CD14-positive monocyte (primary cell): ENCODE measurements around the gene MAVS. TPM values are rescaled to one million over a fixed set of nuclear protein-coding genes. Genes with fewer than 3 reads are reported as not detected.
A peak's percentile ranks its signal among the peaks of the same experiment; 100 is the strongest.

Source experiments
- DNase-seq, 3 donors: peaks; one replicate each; pipeline ENCODE4 v3.0.0-alpha.2; 2011 to 2022
- H2AFZ ChIP-seq: 2 replicates; pipeline ENCODE4 v1.6.0; 2012; ENCODE audit warnings: mild to moderate bottlenecking, low read depth, low read length, inconsistent platforms; ENCODE audit not compliant: insufficient read depth, poor library complexity, severe bottlenecking
- H3K27ac ChIP-seq, 2 donors: 1 replicate in 1 of 2; 2 replicates in 1 of 2; pipeline ENCODE4 v1.5.1; 2012 to 2013; ENCODE audit warnings: low read length in 2 of 2, control low read depth in 1 of 2, inconsistent platforms in 1 of 2, low read depth in 1 of 2, mild to moderate bottlenecking in 1 of 2
- H3K27me3 ChIP-seq, 2 donors: one replicate each; pipeline versions ENCODE4 v1.6.0 to v1.6.1; 2011 to 2013; ENCODE audit warnings: low read length in 2 of 2; ENCODE audit not compliant: control insufficient read depth in 2 of 2, insufficient read depth in 2 of 2
- H3K36me3 ChIP-seq, 2 donors: replicated peaks in 1 of 2; 1 replicate in 1 of 2; 2 replicates in 1 of 2; pipeline versions ENCODE4 v1.5.1 to v1.6.1; 2012 to 2013; ENCODE audit warnings: low read length in 2 of 2, control low read depth in 1 of 2, inconsistent platforms in 1 of 2, mild to moderate bottlenecking in 1 of 2; ENCODE audit not compliant: insufficient read depth in 2 of 2, control insufficient read depth in 1 of 2
- H3K4me1 ChIP-seq, 2 donors: 1 replicate in 1 of 2; 2 replicates in 1 of 2; pipeline versions ENCODE4 v1.5.1 to v1.6.1; 2012 to 2013; ENCODE audit warnings: low read length in 2 of 2, control low read depth in 1 of 2, inconsistent platforms in 1 of 2, mild to moderate bottlenecking in 1 of 2, moderate library complexity in 1 of 2; ENCODE audit not compliant: insufficient read depth in 2 of 2, control insufficient read depth in 1 of 2
- H3K4me2 ChIP-seq: replicated peaks from 2 replicates; pipeline ENCODE3; 2012; ENCODE audit warnings: low read length, moderate library complexity, mild to moderate bottlenecking; ENCODE audit not compliant: poor library complexity, severe bottlenecking; ENCODE audit errors: extremely low read depth
- H3K4me3 ChIP-seq, 3 experiments: fragments of 200-600 bp in 1 of 3; sonication (generic) in 1 of 3; replicated peaks in 1 of 3; 1 replicate in 2 of 3; 2 replicates in 1 of 3; pipeline ENCODE4 v1.5.1; 2011 to 2013; ENCODE audit warnings: low read length in 3 of 3, mild to moderate bottlenecking in 3 of 3, control low read depth in 2 of 3, low read depth in 2 of 3, inconsistent platforms in 1 of 3, moderate library complexity in 1 of 3
- H3K79me2 ChIP-seq: 2 replicates; pipeline ENCODE4 v1.6.0; 2012; ENCODE audit warnings: mild to moderate bottlenecking, control low read depth, inconsistent platforms, low read length, moderate library complexity; ENCODE audit not compliant: insufficient read depth
- H3K9ac ChIP-seq: 2 replicates; pipeline ENCODE4 v1.6.0; 2017; ENCODE audit warnings: low read length, mild to moderate bottlenecking; ENCODE audit not compliant: insufficient read depth, poor library complexity, severe bottlenecking
- H3K9me3 ChIP-seq, 2 donors: replicated peaks in 1 of 2; 1 replicate in 1 of 2; 2 replicates in 1 of 2; pipeline versions ENCODE4 v1.5.1 to v1.6.1; 2012 to 2013; ENCODE audit warnings: low read length in 2 of 2, control low read depth in 1 of 2; ENCODE audit not compliant: control insufficient read depth in 1 of 2, insufficient read depth in 1 of 2
- H4K20me1 ChIP-seq: 2 replicates; pipeline ENCODE4 v1.6.0; 2012; ENCODE audit warnings: mild to moderate bottlenecking, low read length, control low read depth, moderate library complexity; ENCODE audit not compliant: insufficient read depth
- H3K27ac Mint-ChIP-seq, 7 donors: one replicate each; pipeline ENCODE4 v1.8.0; 2020; ENCODE audit warnings: mild to moderate bottlenecking in 7 of 7, mixed read lengths in 7 of 7, moderate library complexity in 6 of 7, inconsistent platforms in 2 of 7
- H3K27me3 Mint-ChIP-seq, 3 donors: one replicate each; pipeline ENCODE4 v1.8.0; 2021 to 2022; ENCODE audit warnings: low read depth in 3 of 3, mild to moderate bottlenecking in 3 of 3, mixed read lengths in 3 of 3, moderate library complexity in 3 of 3, inconsistent platforms in 1 of 3
- H3K36me3 Mint-ChIP-seq, 2 donors: one replicate each; pipeline ENCODE4 v1.8.0; 2020; ENCODE audit warnings: mixed read lengths in 2 of 2, inconsistent platforms in 1 of 2, mild to moderate bottlenecking in 1 of 2
- H3K4me1 Mint-ChIP-seq: one replicate; pipeline ENCODE4 v1.8.0; 2020; ENCODE audit warnings: mild to moderate bottlenecking, mixed read lengths
- H3K4me3 Mint-ChIP-seq, 2 donors: one replicate each; pipeline ENCODE4 v1.8.0; 2020; ENCODE audit warnings: mild to moderate bottlenecking in 2 of 2, mixed read lengths in 2 of 2, moderate library complexity in 1 of 2
- H3K9me3 Mint-ChIP-seq, 7 donors: one replicate each; pipeline ENCODE4 v1.8.0; 2020 to 2022; ENCODE audit warnings: mixed read lengths in 7 of 7, mild to moderate bottlenecking in 6 of 7, moderate library complexity in 6 of 7, inconsistent platforms in 2 of 7
- WGBS: methylation state at CpG from one replicate; pipeline ENCODE4 v1.1.5; 2013; ENCODE audit warnings: missing lambda C conversion rate; ENCODE audit not compliant: insufficient coverage; 5-methylcytosine and 5-hydroxymethylcytosine counted together
- intact Hi-C, 2 donors: fragments of 100-400 bp; cut with micrococcal nuclease; formaldehyde crosslinking; loops; one replicate each; pipeline versions ENCODE4 v1.15.0 to v1.15.1; 2023
- polyA plus RNA-seq, 3 donors: library from polyadenylated mRNA; depleted of rRNA in 1 of 3; unstranded in 2 of 3; stranded (reverse) in 1 of 3; fragments of 300-500 nt in 2 of 3; fragments of >200 nt in 1 of 3; fragmentation: Illumina TruSeq in 2 of 3; gene quantifications; 1 replicate in 2 of 3; 2 replicates in 1 of 3; pipeline ENCODE4 v1.2.3, GENCODE V29; 2012 to 2021
- TF ChIP-seq, protein P1 (sequence below): fragments of 200-600 bp; IDR thresholded peaks from one replicate; pipeline ENCODE4 v1.8.0; 2022; ENCODE audit warnings: antibody characterized with exemption, mild to moderate bottlenecking

MAVS gene
- polyA plus RNA-seq, 3 donors: 1.8 to 16.6 (median 3.2) TPM

DNA sequence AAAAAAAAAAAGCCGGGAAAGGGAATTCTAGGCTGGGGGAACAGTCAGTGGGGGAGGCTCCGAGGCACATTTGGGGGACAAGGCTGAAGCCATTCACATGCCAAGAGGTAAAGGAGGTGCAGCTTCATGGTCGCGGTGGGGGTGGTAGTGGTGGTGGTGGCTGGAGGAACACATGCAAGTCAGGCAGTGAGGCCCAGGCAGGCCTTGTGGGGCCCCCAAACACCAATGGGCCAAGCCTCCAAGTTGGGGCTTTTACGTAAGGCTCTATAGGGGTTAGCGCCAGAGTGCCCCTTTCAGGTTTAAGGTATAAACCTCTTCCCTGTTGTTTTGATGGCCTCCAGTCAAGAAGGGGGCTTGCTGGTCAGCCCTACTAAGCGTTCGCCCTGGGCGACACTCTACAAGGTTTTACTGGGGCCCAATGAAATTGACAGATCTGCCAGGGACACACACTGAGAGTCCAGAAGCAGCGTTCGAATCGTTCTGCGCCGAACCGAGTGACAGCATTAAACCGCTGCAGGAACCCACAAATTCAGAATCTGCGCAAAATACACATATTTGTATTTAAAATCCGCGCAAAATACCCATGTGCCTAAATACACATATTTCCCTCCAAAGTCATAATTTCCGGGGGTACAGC, 27.1 kb upstream of the MAVS start:
- Histone ChIP-seq H3K4me2 (peak overlapping the region; percentile 77), H2AFZ (peak overlapping the region; percentile 88), H4K20me1 (no peaks in the 10 kb centered on the region), H3K4me3 (peak overlapping the region; percentile 69 to 96 (median 87)), H3K4me1 (peaks cover 18 to 30% of the 10 kb centered on the region in 2 donors), H3K9ac (peak overlapping the region; percentile 94), H3K36me3 (peaks cover 22 to 28% of the 10 kb centered on the region in 2 donors), H3K27me3 (no peaks in the 10 kb centered on the region), H3K27ac (peak overlapping the region; percentile 87 to 97), H3K9me3 (no peaks in the 10 kb centered on the region), H3K79me2 (peaks cover 16% of the 10 kb centered on the region)
- Mint-ChIP-seq H3K4me1 (peaks cover 21% of the 10 kb centered on the region), H3K9me3 (peaks cover 0 to 1% (median 0%) of the 10 kb centered on the region in 7 donors), H3K27ac (peak overlapping the region; percentile 80 to 97 (median 90)), H3K36me3 (peaks cover 22 to 29% of the 10 kb centered on the region in 2 donors), H3K27me3 (peaks cover 0 to 3% (median 0%) of the 10 kb centered on the region in 3 donors), H3K4me3 (peak overlapping the region; percentile 61 to 86)
- intact Hi-C loops: loop anchor here (2.0 to 10.0 kb wide), 3 partner anchors 27 to 55 kb away; partner anchors contain the start of genes ADISSP (in 2 of the 2), CENPB (in 2 of the 2) and MAVS (in 1 of the 2)
- 69% methylated on average over 15 of the region's 20 CpGs for WGBS
- TF ChIP-seq, protein P1, sequence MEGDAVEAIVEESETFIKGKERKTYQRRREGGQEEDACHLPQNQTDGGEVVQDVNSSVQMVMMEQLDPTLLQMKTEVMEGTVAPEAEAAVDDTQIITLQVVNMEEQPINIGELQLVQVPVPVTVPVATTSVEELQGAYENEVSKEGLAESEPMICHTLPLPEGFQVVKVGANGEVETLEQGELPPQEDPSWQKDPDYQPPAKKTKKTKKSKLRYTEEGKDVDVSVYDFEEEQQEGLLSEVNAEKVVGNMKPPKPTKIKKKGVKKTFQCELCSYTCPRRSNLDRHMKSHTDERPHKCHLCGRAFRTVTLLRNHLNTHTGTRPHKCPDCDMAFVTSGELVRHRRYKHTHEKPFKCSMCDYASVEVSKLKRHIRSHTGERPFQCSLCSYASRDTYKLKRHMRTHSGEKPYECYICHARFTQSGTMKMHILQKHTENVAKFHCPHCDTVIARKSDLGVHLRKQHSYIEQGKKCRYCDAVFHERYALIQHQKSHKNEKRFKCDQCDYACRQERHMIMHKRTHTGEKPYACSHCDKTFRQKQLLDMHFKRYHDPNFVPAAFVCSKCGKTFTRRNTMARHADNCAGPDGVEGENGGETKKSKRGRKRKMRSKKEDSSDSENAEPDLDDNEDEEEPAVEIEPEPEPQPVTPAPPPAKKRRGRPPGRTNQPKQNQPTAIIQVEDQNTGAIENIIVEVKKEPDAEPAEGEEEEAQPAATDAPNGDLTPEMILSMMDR: no peak
- no peak for DNase-seq

DNA sequence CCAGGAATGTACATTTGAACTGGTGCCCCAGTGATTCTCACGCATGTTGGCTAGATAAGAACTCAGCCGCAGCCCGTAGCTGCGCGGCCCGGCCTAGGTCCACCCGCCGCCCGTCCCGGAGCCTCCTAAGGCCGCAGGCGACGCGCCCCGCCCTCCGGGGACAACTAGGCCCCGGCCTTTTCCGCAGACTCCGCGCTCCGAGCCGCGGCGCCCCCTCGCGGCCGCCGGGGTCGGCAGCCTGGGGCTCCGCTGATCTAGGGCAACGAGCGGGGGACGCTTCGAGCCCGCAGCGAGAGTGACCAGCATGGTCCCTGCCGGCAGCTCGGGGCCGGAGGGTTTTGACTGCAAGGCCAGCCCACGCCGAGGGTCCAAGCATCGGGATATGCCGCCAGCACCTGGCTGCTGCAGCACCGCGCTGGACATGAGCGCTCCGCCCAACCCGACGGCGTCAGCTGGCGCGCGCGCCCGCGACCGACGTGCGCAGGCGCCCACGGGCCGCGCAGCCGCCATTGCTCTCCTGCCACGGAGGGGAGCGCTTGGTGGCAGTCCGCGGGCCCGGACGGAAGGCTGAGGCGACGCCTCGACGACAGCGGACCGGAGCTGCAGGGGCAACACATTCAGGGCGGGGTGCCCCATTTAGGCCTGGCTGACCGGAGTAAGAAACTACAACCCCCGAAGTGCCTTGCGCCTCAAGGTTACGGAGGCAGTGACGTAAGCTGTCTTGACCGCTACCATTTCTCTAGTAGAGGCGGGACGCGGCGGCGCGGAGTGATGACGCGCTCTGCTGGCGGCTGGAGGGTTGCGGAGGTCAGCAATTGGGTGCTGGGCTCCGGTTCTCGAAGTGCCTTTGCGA, 26.4 kb upstream of the MAVS start, which contains the start of gene AP5S1:
Gene AP5S1 (plus strand): TSS at position 500 of the 853 bp plus-strand sequence. CDS start 1,571 bp downstream, outside the sequence.
- Histone ChIP-seq H4K20me1 (no peaks in the 10 kb centered on the region), H3K36me3 (peaks cover 27 to 35% of the 10 kb centered on the region in 2 donors), H3K4me1 (peaks cover 18 to 30% of the 10 kb centered on the region in 2 donors), H3K79me2 (peaks cover 16% of the 10 kb centered on the region), H3K9me3 (no peaks in the 10 kb centered on the region), H3K27ac (peak within 1 kb of the TSS; percentile 87 to 97), H3K9ac (peak within 1 kb of the TSS; percentile 94), H3K4me2 (peak within 1 kb of the TSS; percentile 77), H3K4me3 (peak within 1 kb of the TSS; percentile 69 to 96 (median 87)), H3K27me3 (no peaks in the 10 kb centered on the region), H2AFZ (peak within 1 kb of the TSS; percentile 88)
- under 1% methylated on average over 95 of the region's 96 CpGs for WGBS
- intact Hi-C loops: loop anchor here (2.0 to 10.0 kb wide), 3 partner anchors 27 to 55 kb away; partner anchors contain the start of genes CENPB (in 2 of the 2), ADISSP (in 1 of the 2) and MAVS (in 1 of the 2)
- DNase-seq: peak; percentile 95 to 98 (median 96)
- peak within 1 kb of the TSS; percentile 95 to 99 (median 98) for H3K27ac Mint-ChIP-seq
- peaks cover 0 to 1% (median 0%) of the 10 kb centered on the region in 7 donors for H3K9me3 Mint-ChIP-seq
- TF ChIP-seq, protein P1: peak; percentile 99
- H3K4me1 Mint-ChIP-seq: peaks cover 20% of the 10 kb centered on the region
- peaks cover 29 to 36% of the 10 kb centered on the region in 2 donors for H3K36me3 Mint-ChIP-seq
- H3K4me3 Mint-ChIP-seq: peak within 1 kb of the TSS; percentile 83 to 86
- H3K27me3 Mint-ChIP-seq: peaks cover 0 to 2% (median 0%) of the 10 kb centered on the region in 3 donors
